Keratinocyte (primary cell): ENCODE data around the gene SMARCD2. TPM values are rescaled to one million over a fixed set of nuclear protein-coding genes. Genes with fewer than 3 reads are reported as not detected.

Experiments
- DNase-seq: peaks from one replicate; pipeline ENCODE4 v3.0.0-alpha.2; 2011; ENCODE audit warnings: low read depth, missing footprints, low spot score
- FAIRE-seq: peaks from 2 replicates; lab custom pipeline; 2011; peaks lifted over from hg19 to GRCh38; lab: Jason Lieb, UNC
- H2AFZ ChIP-seq: 2 replicates; pipeline ENCODE4 v1.6.0; 2012; ENCODE audit warnings: low read length, control low read depth, inconsistent platforms; ENCODE audit not compliant: control insufficient read depth
- H3K27ac ChIP-seq: 2 replicates; pipeline ENCODE4 v1.5.1; 2011; ENCODE audit warnings: low read length; ENCODE audit not compliant: control insufficient read depth, insufficient read depth
- H3K27me3 ChIP-seq: 3 replicates; pipeline ENCODE4 v1.6.0; 2011; ENCODE audit warnings: low read length; ENCODE audit not compliant: control insufficient read depth, insufficient read depth; ENCODE audit errors: extremely low read depth
- H3K36me3 ChIP-seq, 2 experiments: 2 replicates in 1 of 2; 3 replicates in 1 of 2; pipeline ENCODE4 v1.5.1; 2011; ENCODE audit warnings: low read length in 2 of 2, mild to moderate bottlenecking in 1 of 2; ENCODE audit not compliant: control insufficient read depth in 2 of 2, insufficient read depth in 2 of 2; ENCODE audit errors: extremely low read depth in 1 of 2
- H3K4me1 ChIP-seq: 3 replicates; pipeline ENCODE4 v1.5.1; 2011; ENCODE audit warnings: low read length; ENCODE audit not compliant: control insufficient read depth, insufficient read depth; ENCODE audit errors: extremely low read depth
- H3K4me2 ChIP-seq: 3 replicates; pipeline ENCODE4 v1.6.0; 2011; ENCODE audit warnings: low read depth, low read length; ENCODE audit not compliant: control insufficient read depth, insufficient read depth; ENCODE audit errors: extremely low read depth
- H3K4me3 ChIP-seq, 3 experiments: fragments of 200-600 bp in 1 of 3; sonication (generic) in 1 of 3; 2 replicates in 2 of 3; 3 replicates in 1 of 3; pipeline ENCODE4 v1.5.1; 2011 to 2016; ENCODE audit warnings: low read length in 3 of 3, mild to moderate bottlenecking in 3 of 3, control low read depth in 2 of 3, inconsistent platforms in 1 of 3, low read depth in 1 of 3, mixed read lengths in 1 of 3, mixed run types in 1 of 3, moderate library complexity in 1 of 3; ENCODE audit not compliant: control insufficient read depth in 2 of 3, insufficient read depth in 2 of 3; ENCODE audit errors: extremely low read depth in 1 of 3
- H3K79me2 ChIP-seq: 2 replicates; pipeline ENCODE4 v1.6.0; 2012; ENCODE audit warnings: low read length; ENCODE audit not compliant: control insufficient read depth, insufficient read depth
- H3K9ac ChIP-seq: 3 replicates; pipeline ENCODE4 v1.6.0; 2011; ENCODE audit warnings: low read length; ENCODE audit not compliant: control insufficient read depth, insufficient read depth; ENCODE audit errors: extremely low read depth
- H3K9me1 ChIP-seq: 3 replicates; pipeline ENCODE4 v1.6.0; 2011; ENCODE audit warnings: low read length; ENCODE audit not compliant: control insufficient read depth, insufficient read depth; ENCODE audit errors: extremely low read depth
- H3K9me3 ChIP-seq: 2 replicates; pipeline ENCODE4 v1.5.1; 2012; ENCODE audit warnings: low read depth, low read length; ENCODE audit not compliant: control insufficient read depth
- H4K20me1 ChIP-seq: 3 replicates; pipeline ENCODE4 v1.6.0; 2011; ENCODE audit warnings: low read length; ENCODE audit not compliant: control insufficient read depth, insufficient read depth; ENCODE audit errors: extremely low read depth
- CTCF ChIP-seq, 3 experiments: IDR thresholded peaks in 1 of 3; conservative IDR thresholded peaks in 1 of 3; optimal IDR thresholded peaks in 1 of 3; 2 replicates in 2 of 3; 3 replicates in 1 of 3; pipeline versions ENCODE3 to v1.5.1; 2011; ENCODE audit warnings: low read length in 3 of 3, mild to moderate bottlenecking in 3 of 3, moderate library complexity in 2 of 3, control low read depth in 1 of 3, inconsistent platforms in 1 of 3; ENCODE audit not compliant: insufficient read depth in 2 of 3; ENCODE audit errors: extremely low read depth in 1 of 3
- EZH2 ChIP-seq: IDR thresholded peaks from one replicate; pipeline ENCODE4 v1.6.1; 2012; ENCODE audit warnings: inconsistent platforms, mild to moderate bottlenecking, low read length, moderate library complexity
- dilution Hi-C: fragments of 300-500 bp; cut with MboI; formaldehyde crosslinking; loops from one replicate; pipeline ENCODE4 v1.7.0; 2020; ENCODE audit warnings: low sequenced_read_pairs; ENCODE audit not compliant: extremely low pct_ligation_motif_present
- polyA plus RNA-seq, 5 experiments: library from polyadenylated mRNA; depleted of rRNA in 3 of 5; stranded (reverse) in 3 of 5; stranded (forward) in 1 of 5; unstranded in 1 of 5; fragments of >200 nt; gene quantifications; 1 replicate in 1 of 5; 2 replicates in 3 of 5; 3 replicates in 1 of 5; pipeline versions ENCODE4 v1.2.1 to v1.2.3, GENCODE V29; 2011 to 2012; ENCODE audit warnings: missing spikeins in 2 of 5, low read depth in 1 of 5, low replicate concordance in 1 of 5

SMARCD2 gene
- polyA plus RNA-seq, 1 donor (not counting 4 experiments of a cell fraction or from before 2014, with no cell fraction given), result 86.3 TPM

- H3K27ac ChIP-seq, result peak overlapping the region; percentile 80
- peak overlapping the region; percentile 90 for H3K9ac ChIP-seq
- dilution Hi-C loops, result no loop called here
- peak overlapping the region; percentile 43 for H2AFZ ChIP-seq
- peak overlapping the region; percentile 92 to 95 (median 94) for H3K4me3 ChIP-seq
- no peaks in the 10 kb centered on the region for H3K9me3 ChIP-seq
- H3K36me3 ChIP-seq, result peaks cover 0 to 4% of the 10 kb centered on the region in 2 experiments
- H3K4me1 ChIP-seq, result peaks cover 39% of the 10 kb centered on the region
- H3K9me1 ChIP-seq, result peaks cover 2% of the 10 kb centered on the region
- no peaks in the 10 kb centered on the region for H3K27me3 ChIP-seq
- no peak for DNase-seq
- peaks cover 46% of the 10 kb centered on the region for H3K79me2 ChIP-seq
- TF ChIP-seq EZH2, result no peak
- TF ChIP-seq CTCF (optimal IDR thresholded peaks at IDR 0.05 in 1 of 3, IDR thresholded peaks at IDR 0.05 in 1 of 3, conservative IDR thresholded peaks at IDR 0.05 in 1 of 3; ENCODE audit: extremely low read depth in 1 of 3, insufficient read depth in 2 of 3, low read length in 3 of 3), result no peak
- H4K20me1 ChIP-seq, result peaks cover 4% of the 10 kb centered on the region
- H3K4me2 ChIP-seq, result peak overlapping the region; percentile 100
- no peak for FAIRE-seq
These were observed 329 bp downstream of the SMARCD2 start for GRCh38 chr17:63842173-63842539.

DNA sequence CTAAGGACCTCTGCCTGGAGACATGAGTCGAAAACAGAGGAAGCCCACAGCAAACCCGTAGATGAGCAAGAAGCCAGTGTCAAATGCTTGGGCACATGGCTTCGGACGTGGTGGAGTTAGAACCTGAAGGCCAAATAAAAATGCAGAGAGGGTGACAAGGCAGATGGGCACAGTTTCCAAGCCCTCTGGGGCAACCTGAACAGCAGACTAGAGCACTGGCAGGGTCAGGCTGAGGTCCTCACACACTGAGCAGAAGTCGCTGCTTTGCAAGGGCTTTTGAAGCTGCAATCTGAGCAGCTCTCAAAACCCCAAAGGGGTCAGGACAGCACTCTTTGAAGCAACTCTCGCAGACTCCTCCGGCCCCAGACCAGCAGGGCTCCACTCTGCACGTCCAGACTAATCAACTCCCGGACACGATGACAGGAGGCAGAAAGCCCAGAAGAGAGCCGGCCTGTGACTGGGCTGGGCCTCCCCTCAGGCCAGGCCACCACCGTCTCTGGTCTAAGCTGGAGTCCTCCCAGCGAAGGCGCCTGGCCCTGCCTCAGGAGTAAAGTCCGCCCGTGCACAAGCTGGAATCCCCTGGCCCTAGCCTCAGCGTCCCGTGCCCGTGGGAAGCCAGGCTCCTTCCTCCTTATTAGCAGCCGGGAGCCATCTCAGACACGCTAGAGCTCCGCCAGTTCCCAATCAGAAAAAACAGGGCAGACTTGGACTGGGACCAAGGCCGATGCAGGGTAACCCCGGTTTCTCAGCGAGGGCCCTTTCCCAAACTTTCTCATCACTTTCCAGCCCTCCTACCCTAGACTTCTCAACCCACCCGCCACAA, 924 bp downstream of the SMARCD2 start:
- peaks cover 52% of the 10 kb centered on the region for H3K79me2 ChIP-seq

More for the DNA sequence above, 924 bp downstream of the SMARCD2 start:
- Histone ChIP-seq H4K20me1 (peaks cover 4% of the 10 kb centered on the region), H3K9me3 (no peaks in the 10 kb centered on the region), H3K4me2 (peak overlapping the region; percentile 100), H3K27ac (peak overlapping the region; percentile 80), H3K27me3 (no peaks in the 10 kb centered on the region), H3K4me1 (peaks cover 39% of the 10 kb centered on the region), H3K9ac (peak overlapping the region; percentile 90), H3K36me3 (peaks cover 3 to 10% of the 10 kb centered on the region in 2 experiments), H3K4me3 (peak overlapping the region; percentile 92 to 95 (median 94)), H2AFZ (peak overlapping the region; percentile 43), H3K9me1 (peaks cover 2% of the 10 kb centered on the region)
- dilution Hi-C loops, result no loop called here
- DNase-seq, result no peak
- TF ChIP-seq CTCF (optimal IDR thresholded peaks at IDR 0.05 in 1 of 3, IDR thresholded peaks at IDR 0.05 in 1 of 3, conservative IDR thresholded peaks at IDR 0.05 in 1 of 3; ENCODE audit: extremely low read depth in 1 of 3, insufficient read depth in 2 of 3, low read length in 3 of 3) (no peak), EZH2 (no peak)
- no peak for FAIRE-seq
